Stimulated activated naive B cell treated with anti-CD40 and anti-IgM and Interleukin-4, amounts not matched to agents 10 μg/mL and 1 μg/mL and 100 μg/mL, for 72 hours (primary cell): ENCODE measurements around the gene XXYLT1.
A peak's percentile ranks its signal among the peaks of the same experiment; 100 is the strongest.
"Not testable (repeated sequence)": the region's sequence is repeated elsewhere in the genome, so short reads cannot be mapped to it uniquely, and the experiment has no call there.

Experiments
- ATAC-seq, 2 donors: fragments of 150-1000 bp; cut with Tn5 transposase; replicated peaks; 2 replicates each; pipeline ENCODE4 v1.10.0; 2021; ENCODE audit warnings: moderate library complexity in 1 of 2
- DNase-seq: peaks from one replicate; pipeline ENCODE4 v3.0.0; 2021
- H3K27ac Mint-ChIP-seq: one replicate; pipeline ENCODE4 v1.8.0; 2022; ENCODE audit warnings: mild to moderate bottlenecking, mixed read lengths
- H3K27me3 Mint-ChIP-seq, 2 donors: one replicate each; pipeline ENCODE4 v1.8.0; 2022; ENCODE audit warnings: mixed read lengths in 2 of 2
- H3K36me3 Mint-ChIP-seq, 2 donors: one replicate each; pipeline ENCODE4 v1.8.0; 2022; ENCODE audit warnings: mixed read lengths in 2 of 2, mild to moderate bottlenecking in 1 of 2
- H3K4me1 Mint-ChIP-seq, 2 donors: one replicate each; pipeline ENCODE4 v1.8.0; 2022; ENCODE audit warnings: mixed read lengths in 2 of 2, mild to moderate bottlenecking in 1 of 2
- H3K4me3 Mint-ChIP-seq, 2 donors: one replicate each; pipeline ENCODE4 v1.8.0; 2022; ENCODE audit warnings: mild to moderate bottlenecking in 2 of 2, mixed read lengths in 2 of 2, moderate library complexity in 1 of 2
- H3K9me3 Mint-ChIP-seq, 2 donors: one replicate each; pipeline ENCODE4 v1.8.0; 2022; ENCODE audit warnings: mixed read lengths in 2 of 2, mild to moderate bottlenecking in 1 of 2

Gene XXYLT1

GRCh38 chr3:195188426-195188927 lies 82.5 kb downstream of the XXYLT1 start:
- peaks cover 17 to 21% of the 10 kb centered on the region in 2 donors for H3K4me1 Mint-ChIP-seq
- ATAC-seq (no peak), DNase-seq (no peak)
- no peak overlapping the region for H3K27ac Mint-ChIP-seq
- H3K4me3 Mint-ChIP-seq = no peak overlapping the region
- peaks cover 6 to 13% of the 10 kb centered on the region in 2 donors for H3K9me3 Mint-ChIP-seq
- peaks cover 7 to 14% of the 10 kb centered on the region in 2 donors for H3K36me3 Mint-ChIP-seq
- no peaks in the 10 kb centered on the region for H3K27me3 Mint-ChIP-seq

GRCh38 chr3:195187609-195188425 lies 83.1 kb downstream of the XXYLT1 start:
- no peak overlapping the region for H3K4me3 Mint-ChIP-seq
- peak overlapping the region; percentile 43 for H3K27ac Mint-ChIP-seq
- DNase-seq (no peak), ATAC-seq (no peak)
- H3K4me1 Mint-ChIP-seq = peaks cover 17 to 21% of the 10 kb centered on the region in 2 donors
- H3K27me3 Mint-ChIP-seq = no peaks in the 10 kb centered on the region
- H3K9me3 Mint-ChIP-seq = peaks cover 6 to 13% of the 10 kb centered on the region in 2 donors
- H3K36me3 Mint-ChIP-seq = peaks cover 7 to 14% of the 10 kb centered on the region in 2 donors

- DNase-seq, H3K27me3 Mint-ChIP-seq, H3K9me3 Mint-ChIP-seq: not testable (repeated sequence)
- ATAC-seq = peak in 1 of 2 donors; percentile 49
- Mint-ChIP-seq H3K4me3 (peak overlapping the region; percentile 17 to 23), H3K27ac (peak overlapping the region; percentile 52), H3K4me1 (peaks cover 17 to 21% of the 10 kb centered on the region in 2 donors), H3K36me3 (peaks cover 7 to 12% of the 10 kb centered on the region in 2 donors)
Measured at GRCh38 chr3:195186710-195187047, 84.3 kb downstream of the XXYLT1 start.

- Mint-ChIP-seq H3K4me3 (peak overlapping the region; percentile 17 to 23), H3K27ac (peak overlapping the region; percentile 52)
Measured at GRCh38 chr3:195186041-195186709, 84.8 kb downstream of the XXYLT1 start.

GRCh38 chr3:195185583-195185982 lies 85.4 kb downstream of the XXYLT1 start:
- no peak overlapping the region for H3K4me3 Mint-ChIP-seq
- peaks cover 20 to 21% of the 10 kb centered on the region in 2 donors for H3K4me1 Mint-ChIP-seq
- H3K27ac Mint-ChIP-seq = peak overlapping the region; percentile 52
- peaks cover 0 to under 1% of the 10 kb centered on the region in 2 donors for H3K27me3 Mint-ChIP-seq
- peaks cover 8% of the 10 kb centered on the region in 2 donors for H3K36me3 Mint-ChIP-seq
- peak in 1 of 2 donors; percentile 38 for ATAC-seq
- no peak for DNase-seq
- H3K9me3 Mint-ChIP-seq = peaks cover 0 to 7% of the 10 kb centered on the region in 2 donors

More at GRCh38 chr3:195186041-195186709, 84.8 kb downstream of the XXYLT1 start:
- Mint-ChIP-seq H3K27me3 (no peaks in the 10 kb centered on the region), H3K4me1 (peaks cover 18 to 21% of the 10 kb centered on the region in 2 donors), H3K36me3 (peaks cover 7 to 8% of the 10 kb centered on the region in 2 donors), H3K9me3 (peaks cover 0 to 7% of the 10 kb centered on the region in 2 donors)
- ATAC-seq = peak; percentile 86
- DNase-seq = peak; percentile 16

- Mint-ChIP-seq H3K27ac (peak overlapping the region; percentile 3), H3K9me3 (peaks cover 0 to 7% of the 10 kb centered on the region in 2 donors), H3K27me3 (peaks cover 1 to 7% of the 10 kb centered on the region in 2 donors), H3K36me3 (peaks cover 7 to 8% of the 10 kb centered on the region in 2 donors), H3K4me1 (peaks cover 24 to 26% of the 10 kb centered on the region in 2 donors), H3K4me3 (no peak overlapping the region)
- no peak for DNase-seq
- ATAC-seq = no peak
Measured at GRCh38 chr3:195184716-195185421, 86.1 kb downstream of the XXYLT1 start.

GRCh38 chr3:195183071-195183776 lies 87.7 kb downstream of the XXYLT1 start:
- Mint-ChIP-seq H3K4me3 (no peak overlapping the region), H3K4me1 (peaks cover 29 to 37% of the 10 kb centered on the region in 2 donors), H3K9me3 (peaks cover 0 to 4% of the 10 kb centered on the region in 2 donors), H3K27me3 (peaks cover 9 to 24% of the 10 kb centered on the region in 2 donors), H3K36me3 (peaks cover 10 to 15% of the 10 kb centered on the region in 2 donors), H3K27ac (no peak overlapping the region)
- DNase-seq (no peak), ATAC-seq (no peak)

- H3K9me3 Mint-ChIP-seq = peaks cover 0 to 4% of the 10 kb centered on the region in 2 donors
- peaks cover 10 to 19% of the 10 kb centered on the region in 2 donors for H3K36me3 Mint-ChIP-seq
- H3K27me3 Mint-ChIP-seq = peaks cover 13 to 28% of the 10 kb centered on the region in 2 donors
- ATAC-seq = no peak
- H3K4me3 Mint-ChIP-seq = no peak overlapping the region
- no peak overlapping the region for H3K27ac Mint-ChIP-seq
- DNase-seq = no peak
- H3K4me1 Mint-ChIP-seq = peaks cover 33 to 41% of the 10 kb centered on the region in 2 donors
Measured at GRCh38 chr3:195182470-195182795, 88.5 kb downstream of the XXYLT1 start.

- Mint-ChIP-seq H3K36me3 (peaks cover 15 to 24% of the 10 kb centered on the region in 2 donors), H3K27me3 (peaks cover 17 to 28% of the 10 kb centered on the region in 2 donors), H3K9me3 (peaks cover 0 to 4% of the 10 kb centered on the region in 2 donors), H3K27ac (no peak overlapping the region), H3K4me1 (peaks cover 33 to 41% of the 10 kb centered on the region in 2 donors), H3K4me3 (no peak overlapping the region)
- ATAC-seq (no peak), DNase-seq (no peak)
Measured at GRCh38 chr3:195181741-195182469, 89.1 kb downstream of the XXYLT1 start.

GRCh38 chr3:195181113-195181498 lies 89.9 kb downstream of the XXYLT1 start:
- H3K4me3 Mint-ChIP-seq = no peak overlapping the region
- H3K36me3 Mint-ChIP-seq = peaks cover 15 to 20% of the 10 kb centered on the region in 2 donors
- no peak overlapping the region for H3K27ac Mint-ChIP-seq

GRCh38 chr3:195180490-195181112 lies 90.4 kb downstream of the XXYLT1 start:
- peaks cover 0 to 2% of the 10 kb centered on the region in 2 donors for H3K9me3 Mint-ChIP-seq
- DNase-seq (no peak), ATAC-seq (no peak)
- H3K27me3 Mint-ChIP-seq = peaks cover 17 to 28% of the 10 kb centered on the region in 2 donors
- peaks cover 21 to 28% of the 10 kb centered on the region in 2 donors for H3K4me1 Mint-ChIP-seq
- H3K27ac Mint-ChIP-seq = no peak overlapping the region
- H3K4me3 Mint-ChIP-seq = no peak overlapping the region
- H3K36me3 Mint-ChIP-seq = peaks cover 15 to 18% of the 10 kb centered on the region in 2 donors

More at GRCh38 chr3:195181113-195181498, 89.9 kb downstream of the XXYLT1 start:
- DNase-seq = no peak
- Mint-ChIP-seq H3K4me1 (peaks cover 26 to 33% of the 10 kb centered on the region in 2 donors), H3K9me3 (peaks cover 0 to 2% of the 10 kb centered on the region in 2 donors), H3K27me3 (peaks cover 17 to 28% of the 10 kb centered on the region in 2 donors)
- no peak for ATAC-seq

GRCh38 chr3:195179776-195180489 lies 91.0 kb downstream of the XXYLT1 start:
- no peak for ATAC-seq
- Mint-ChIP-seq H3K36me3 (peaks cover 19 to 24% of the 10 kb centered on the region in 2 donors), H3K27me3 (peaks cover 17 to 28% of the 10 kb centered on the region in 2 donors), H3K4me1 (peaks cover 22 to 24% of the 10 kb centered on the region in 2 donors), H3K9me3 (peaks cover 0 to 2% of the 10 kb centered on the region in 2 donors), H3K27ac (no peak overlapping the region), H3K4me3 (no peak overlapping the region)
- DNase-seq = no peak
